Activated CD4-positive, alpha-beta memory T cell treated with anti-CD3 and anti-CD28 coated beads for 36 hours (primary cell): ENCODE results near the gene MAML3. TPM values are rescaled to one million over a fixed set of nuclear protein-coding genes. Genes with fewer than 3 reads are reported as not detected.

ENCODE experiments used
- CTCF ChIA-PET: fragments of 350-600 bp; sonication (Branson Sonifier 250); formaldehyde crosslinking; loops from one replicate; lab custom pipeline; 2021; ENCODE audit warnings: antibody characterized with exemption, inconsistent platforms; lab: Charles Lee
- POLR2A ChIA-PET: fragments of 350-600 bp; sonication (Branson Sonifier 250); formaldehyde crosslinking; loops from one replicate; lab custom pipeline; 2021; ENCODE audit warnings: antibody characterized with exemption; lab: Charles Lee
- DNase-seq: peaks from one replicate; pipeline ENCODE4 v3.0.0-alpha.2; 2020
- H3K27ac Mint-ChIP-seq: one replicate; pipeline ENCODE4 v1.8.0; 2021; ENCODE audit warnings: mixed read lengths
- H3K27me3 Mint-ChIP-seq: one replicate; pipeline ENCODE4 v1.8.0; 2021; ENCODE audit warnings: mixed read lengths
- H3K36me3 Mint-ChIP-seq: one replicate; pipeline ENCODE4 v1.8.0; 2021; ENCODE audit warnings: mixed read lengths
- H3K4me1 Mint-ChIP-seq: one replicate; pipeline ENCODE4 v1.8.0; 2021; ENCODE audit warnings: low read depth, mixed read lengths
- H3K4me3 Mint-ChIP-seq: one replicate; pipeline ENCODE4 v1.8.0; 2021; ENCODE audit warnings: mild to moderate bottlenecking, mixed read lengths
- H3K9me3 Mint-ChIP-seq: one replicate; pipeline ENCODE4 v1.8.0; 2021; ENCODE audit warnings: mixed read lengths
- intact Hi-C: fragments of 100-400 bp; cut with micrococcal nuclease; formaldehyde crosslinking; loops from one replicate; pipeline ENCODE4 v1.15.1; 2023
- total RNA-seq, 2 experiments: library from RNA; stranded (reverse); gene quantifications; one replicate each; pipeline ENCODE4 v1.2.3, GENCODE V29; 2021

Gene MAML3
- total RNA-seq, 2 experiments from 2014 or later = 0.51 to 0.76 TPM

- Mint-ChIP-seq H3K4me1 (no peaks in the 10 kb centered on the region), H3K27ac (no peak overlapping the region), H3K4me3 (no peak overlapping the region), H3K36me3 (no peaks in the 10 kb centered on the region), H3K9me3 (no peaks in the 10 kb centered on the region), H3K27me3 (no peaks in the 10 kb centered on the region)
- ChIA-PET CTCF (no interaction called here), POLR2A (no interaction called here)
- intact Hi-C loops = no loop called here
- DNase-seq = no peak
Observed at GRCh38 chr4:139942241-139942640, 211.7 kb downstream of the MAML3 start.

GRCh38 chr4:139940600-139940999 is 213.4 kb downstream of the MAML3 start:
- CTCF ChIA-PET = no interaction called here
- H3K4me3 Mint-ChIP-seq = no peak overlapping the region
- DNase-seq = no peak
- intact Hi-C loops = no loop called here
- no peak overlapping the region for H3K27ac Mint-ChIP-seq
- H3K4me1 Mint-ChIP-seq = no peaks in the 10 kb centered on the region
- POLR2A ChIA-PET = no interaction called here
- H3K9me3 Mint-ChIP-seq = no peaks in the 10 kb centered on the region
- no peaks in the 10 kb centered on the region for H3K36me3 Mint-ChIP-seq
- peaks cover 4% of the 10 kb centered on the region for H3K27me3 Mint-ChIP-seq

GRCh38 chr4:139938414-139938813 is 215.6 kb downstream of the MAML3 start:
- no peak for DNase-seq
- Mint-ChIP-seq H3K4me1 (no peaks in the 10 kb centered on the region), H3K9me3 (no peaks in the 10 kb centered on the region), H3K27me3 (peaks cover 4% of the 10 kb centered on the region), H3K36me3 (no peaks in the 10 kb centered on the region), H3K27ac (no peak overlapping the region), H3K4me3 (no peak overlapping the region)
- intact Hi-C loops = no loop called here
- ChIA-PET POLR2A (no interaction called here), CTCF (no interaction called here)

- Mint-ChIP-seq H3K4me3 (no peak overlapping the region), H3K4me1 (no peaks in the 10 kb centered on the region), H3K27ac (no peak overlapping the region), H3K36me3 (no peaks in the 10 kb centered on the region), H3K9me3 (no peaks in the 10 kb centered on the region), H3K27me3 (peaks cover 4% of the 10 kb centered on the region)
- DNase-seq = no peak
- POLR2A ChIA-PET = no interaction called here
- intact Hi-C loops = no loop called here
- CTCF ChIA-PET = no interaction called here
Observed at GRCh38 chr4:139935911-139936310, 218.1 kb downstream of the MAML3 start.

- H3K36me3 Mint-ChIP-seq = no peaks in the 10 kb centered on the region
- no peaks in the 10 kb centered on the region for H3K4me1 Mint-ChIP-seq
- POLR2A ChIA-PET = no interaction called here
- CTCF ChIA-PET = no interaction called here
- DNase-seq = no peak
- no peaks in the 10 kb centered on the region for H3K9me3 Mint-ChIP-seq
- intact Hi-C loops = no loop called here
- no peak overlapping the region for H3K4me3 Mint-ChIP-seq
- H3K27ac Mint-ChIP-seq = no peak overlapping the region
- H3K27me3 Mint-ChIP-seq = peaks cover 4% of the 10 kb centered on the region
Observed at GRCh38 chr4:139934708-139935195, 219.2 kb downstream of the MAML3 start.

- no peaks in the 10 kb centered on the region for H3K9me3 Mint-ChIP-seq
- ChIA-PET CTCF (no interaction called here), POLR2A (no interaction called here)
- DNase-seq = no peak
- intact Hi-C loops = no loop called here
- no peaks in the 10 kb centered on the region for H3K36me3 Mint-ChIP-seq
- H3K27me3 Mint-ChIP-seq = peaks cover 4% of the 10 kb centered on the region
- H3K4me1 Mint-ChIP-seq = no peaks in the 10 kb centered on the region
- no peak overlapping the region for H3K4me3 Mint-ChIP-seq
- H3K27ac Mint-ChIP-seq = no peak overlapping the region
Observed at GRCh38 chr4:139934057-139934707, 219.8 kb downstream of the MAML3 start.

GRCh38 chr4:139933541-139933940 is 220.4 kb downstream of the MAML3 start:
- DNase-seq = no peak
- POLR2A ChIA-PET = no interaction called here
- intact Hi-C loops = no loop called here
- H3K27me3 Mint-ChIP-seq = peaks cover 4% of the 10 kb centered on the region
- no peak overlapping the region for H3K27ac Mint-ChIP-seq
- no peaks in the 10 kb centered on the region for H3K4me1 Mint-ChIP-seq
- H3K9me3 Mint-ChIP-seq = no peaks in the 10 kb centered on the region
- H3K4me3 Mint-ChIP-seq = no peak overlapping the region
- CTCF ChIA-PET = no interaction called here
- no peaks in the 10 kb centered on the region for H3K36me3 Mint-ChIP-seq

- Mint-ChIP-seq H3K27ac (no peak overlapping the region), H3K27me3 (peaks cover 4% of the 10 kb centered on the region), H3K4me3 (no peak overlapping the region), H3K4me1 (no peaks in the 10 kb centered on the region), H3K9me3 (no peaks in the 10 kb centered on the region), H3K36me3 (no peaks in the 10 kb centered on the region)
- ChIA-PET POLR2A (no interaction called here), CTCF (no interaction called here)
- no peak for DNase-seq
- intact Hi-C loops = no loop called here
Observed at GRCh38 chr4:139933104-139933503, 220.9 kb downstream of the MAML3 start.

GRCh38 chr4:139924782-139925181 is 229.2 kb downstream of the MAML3 start:
- no peak for DNase-seq
- no peaks in the 10 kb centered on the region for H3K4me1 Mint-ChIP-seq
- H3K9me3 Mint-ChIP-seq = no peaks in the 10 kb centered on the region
- ChIA-PET CTCF (no interaction called here), POLR2A (no interaction called here)
- intact Hi-C loops = no loop called here
- H3K4me3 Mint-ChIP-seq = no peak overlapping the region
- no peaks in the 10 kb centered on the region for H3K27me3 Mint-ChIP-seq
- no peaks in the 10 kb centered on the region for H3K36me3 Mint-ChIP-seq
- no peak overlapping the region for H3K27ac Mint-ChIP-seq

GRCh38 chr4:139922406-139923024 is 231.5 kb downstream of the MAML3 start:
- no peak for DNase-seq
- Mint-ChIP-seq H3K4me3 (no peak overlapping the region), H3K27me3 (no peaks in the 10 kb centered on the region), H3K36me3 (no peaks in the 10 kb centered on the region), H3K4me1 (no peaks in the 10 kb centered on the region), H3K27ac (no peak overlapping the region), H3K9me3 (no peaks in the 10 kb centered on the region)
- ChIA-PET POLR2A (no interaction called here), CTCF (no interaction called here)
- intact Hi-C loops = no loop called here

GRCh38 chr4:139921429-139922184 is 232.4 kb downstream of the MAML3 start:
- no peak overlapping the region for H3K27ac Mint-ChIP-seq
- ChIA-PET POLR2A (no interaction called here), CTCF (no interaction called here)
- no peaks in the 10 kb centered on the region for H3K4me1 Mint-ChIP-seq
- intact Hi-C loops = no loop called here
- H3K4me3 Mint-ChIP-seq = no peak overlapping the region
- H3K36me3 Mint-ChIP-seq = no peaks in the 10 kb centered on the region
- no peak for DNase-seq
- H3K9me3 Mint-ChIP-seq = no peaks in the 10 kb centered on the region
- H3K27me3 Mint-ChIP-seq = no peaks in the 10 kb centered on the region

GRCh38 chr4:139920486-139921002 is 233.4 kb downstream of the MAML3 start:
- DNase-seq = no peak
- Mint-ChIP-seq H3K36me3 (no peaks in the 10 kb centered on the region), H3K27me3 (no peaks in the 10 kb centered on the region), H3K9me3 (no peaks in the 10 kb centered on the region), H3K4me3 (no peak overlapping the region), H3K27ac (no peak overlapping the region), H3K4me1 (no peaks in the 10 kb centered on the region)
- ChIA-PET POLR2A (no interaction called here), CTCF (no interaction called here)
- intact Hi-C loops = no loop called here
